ENCODE results near the gene ZBTB20.
"Not testable (repeated sequence)": the region's sequence is repeated elsewhere in the genome, so short reads cannot be mapped to it uniquely, and the experiment has no call there.

ZBTB20 gene

DNA sequence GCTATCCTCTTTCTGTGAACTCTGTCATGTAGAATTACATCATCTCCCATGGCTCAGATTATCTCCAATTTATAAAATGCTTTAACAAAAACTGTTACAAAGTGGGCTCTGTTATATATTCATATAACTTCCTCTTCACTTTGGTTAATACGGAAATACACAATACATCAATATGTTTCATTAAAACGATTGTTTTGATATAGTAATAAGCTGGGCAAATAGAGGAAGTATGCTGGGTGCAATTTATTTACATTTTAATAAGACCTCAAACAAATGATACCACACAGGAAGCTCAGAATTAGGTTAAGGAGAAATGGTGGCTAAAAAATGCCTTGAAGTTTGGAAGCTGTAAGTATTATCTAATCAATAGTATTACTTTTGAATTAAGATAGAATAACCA lies 331.0 kb downstream of the ZBTB20 start:
- no peak for DNase-seq

DNA sequence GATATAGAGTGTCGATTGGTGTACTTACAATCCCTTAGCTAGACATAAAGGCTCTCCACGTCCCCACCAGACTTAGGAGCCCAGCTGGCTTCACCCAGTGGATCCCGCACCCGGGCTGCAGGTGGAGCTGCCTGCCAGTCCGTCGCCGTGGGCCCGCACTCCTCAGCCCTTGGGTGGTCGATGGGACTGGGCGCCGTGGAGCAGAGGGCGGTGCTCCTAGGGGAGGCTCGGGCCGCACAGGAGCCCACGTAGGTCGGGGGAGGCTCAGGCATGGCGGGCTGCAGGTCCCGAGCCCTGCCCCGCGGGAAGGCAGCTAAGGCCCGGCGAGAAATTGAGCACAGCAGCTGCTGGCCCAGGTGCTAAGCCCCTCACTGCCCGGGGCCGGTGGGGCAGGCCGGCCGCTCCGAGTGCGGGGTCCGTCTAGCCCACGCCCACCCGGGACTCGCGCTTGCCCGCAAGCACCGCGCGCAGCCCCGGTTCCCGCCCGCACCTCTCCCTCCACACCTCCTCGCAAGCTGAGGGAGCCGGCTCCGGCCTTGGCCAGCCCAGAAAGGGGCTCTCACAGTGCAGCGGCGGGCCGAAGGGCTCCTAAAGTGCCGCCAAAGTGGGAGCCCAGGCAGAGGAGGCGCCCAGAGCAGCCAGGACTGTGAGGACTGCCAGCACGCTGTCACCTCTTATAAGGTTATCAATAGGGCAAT lies 334.4 kb downstream of the ZBTB20 start:
- not testable (repeated sequence) for DNase-seq

DNA sequence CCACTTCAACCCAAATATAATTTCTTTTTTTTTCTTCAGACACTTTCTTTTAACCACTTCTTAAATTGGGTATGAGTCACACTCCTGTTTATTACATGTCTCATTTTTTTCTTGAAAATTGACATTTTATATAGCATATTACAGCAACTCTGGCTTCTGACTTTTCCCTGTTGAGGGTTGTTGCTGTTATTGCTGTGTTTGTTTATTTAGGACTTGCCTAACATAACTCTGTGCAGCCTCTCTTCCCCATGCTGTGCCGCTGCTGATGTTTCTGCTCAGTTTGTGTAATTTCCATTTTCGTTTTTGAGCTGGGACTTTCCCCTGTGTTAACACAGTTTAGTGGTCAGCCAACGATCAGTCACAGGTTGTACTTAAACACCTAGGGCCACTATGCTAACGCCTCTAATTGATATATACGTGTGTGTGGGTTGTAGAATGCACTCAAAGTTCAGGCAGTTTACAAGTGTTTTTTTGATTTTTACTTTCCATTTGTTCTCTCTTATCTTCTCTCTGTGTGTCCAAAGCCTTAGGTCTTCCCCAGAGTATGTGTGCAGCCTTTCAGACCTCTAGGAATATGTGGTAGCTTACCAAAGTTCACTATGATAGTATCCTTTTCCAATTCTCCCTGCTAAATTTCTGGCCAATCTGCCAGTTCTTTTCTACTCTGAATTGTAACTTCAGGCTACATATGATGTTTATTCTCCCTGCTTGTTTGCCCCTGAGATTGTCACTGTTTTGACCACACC lies 337.2 kb downstream of the ZBTB20 start:
- DNase-seq: no peak

DNA sequence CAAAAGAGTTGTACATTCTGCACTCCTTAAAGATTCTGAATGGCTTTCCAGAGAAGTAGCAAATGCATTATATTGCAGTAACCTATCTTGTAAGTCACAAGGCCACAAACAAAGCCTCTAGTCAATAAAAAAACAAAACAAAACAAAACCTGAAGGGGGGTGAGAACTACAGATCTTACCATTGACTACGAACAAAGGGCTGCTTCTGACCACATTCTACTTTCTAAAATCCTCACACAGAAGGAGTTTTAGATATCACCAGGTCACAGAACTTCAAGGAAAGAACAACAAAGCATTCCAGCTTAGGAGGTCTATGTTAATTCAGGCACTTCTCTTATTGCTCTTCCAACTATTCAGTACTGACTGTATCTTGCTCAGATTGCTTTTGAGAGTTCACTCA lies 343.0 kb downstream of the ZBTB20 start:
- no peak for DNase-seq

DNA sequence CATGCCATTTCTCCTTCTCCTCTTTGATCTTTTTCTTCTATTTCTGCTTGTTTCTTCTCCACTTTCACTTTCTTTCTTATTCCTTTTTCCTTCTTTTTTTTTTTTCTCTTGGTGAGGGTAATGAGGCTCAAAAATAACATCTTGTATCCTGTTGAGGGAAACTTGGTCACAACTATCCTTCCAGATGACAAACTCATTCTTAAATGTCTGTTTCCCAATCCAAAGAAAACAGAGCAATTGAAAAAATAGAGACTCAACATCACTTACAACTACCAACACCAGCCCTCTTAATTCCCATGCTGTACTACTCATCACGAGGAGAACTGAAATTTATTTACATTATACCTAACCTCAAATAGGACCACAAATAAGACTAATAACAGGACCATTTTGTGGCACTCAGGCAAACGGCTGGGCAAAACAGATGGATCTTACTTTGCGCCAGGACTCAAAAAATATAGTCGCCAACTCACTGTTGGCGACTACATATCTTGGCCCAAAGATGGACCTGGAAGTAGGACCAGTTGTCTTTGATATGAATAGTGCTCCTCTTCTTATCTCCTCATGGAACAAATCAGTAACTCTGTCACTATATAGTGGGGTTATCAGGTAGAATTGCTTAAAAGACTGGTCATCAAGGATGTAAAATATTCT lies 343.9 kb downstream of the ZBTB20 start:
- DNase-seq: no peak

DNA sequence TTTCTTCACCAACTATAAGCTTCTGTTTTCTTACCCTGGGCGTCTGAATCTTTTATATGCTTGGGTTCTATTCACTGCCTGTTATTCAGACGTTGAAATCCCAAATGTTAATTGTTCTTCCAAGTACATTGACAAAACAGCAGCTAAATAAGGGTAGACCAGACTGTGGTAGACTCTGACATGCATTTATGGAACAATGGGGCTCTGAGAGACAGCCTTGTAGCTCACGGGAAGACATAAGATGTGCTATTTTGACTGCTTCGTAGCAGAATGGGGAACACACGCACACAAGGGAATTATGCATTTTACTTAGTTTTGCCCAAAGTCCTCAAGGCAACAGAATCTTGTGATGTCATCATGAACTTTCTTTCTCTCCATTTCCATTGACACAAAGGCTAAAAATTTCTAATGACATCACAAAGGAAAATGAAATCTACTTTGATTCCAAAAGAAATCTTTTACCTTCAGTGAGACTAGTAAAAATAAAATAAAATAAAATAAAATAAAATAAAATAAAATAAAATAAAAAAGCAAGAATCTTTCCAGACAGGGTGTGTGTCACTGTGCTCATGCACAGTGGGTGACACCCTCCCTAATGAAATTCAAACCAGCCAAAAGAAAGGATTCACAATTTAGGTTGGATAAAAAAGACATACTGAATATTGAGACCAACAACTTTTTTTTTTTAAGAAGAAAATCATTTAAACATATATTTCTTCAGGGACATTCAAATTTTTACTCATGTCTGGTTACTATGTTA lies 346.6 kb downstream of the ZBTB20 start:
- DNase-seq: no peak

DNA sequence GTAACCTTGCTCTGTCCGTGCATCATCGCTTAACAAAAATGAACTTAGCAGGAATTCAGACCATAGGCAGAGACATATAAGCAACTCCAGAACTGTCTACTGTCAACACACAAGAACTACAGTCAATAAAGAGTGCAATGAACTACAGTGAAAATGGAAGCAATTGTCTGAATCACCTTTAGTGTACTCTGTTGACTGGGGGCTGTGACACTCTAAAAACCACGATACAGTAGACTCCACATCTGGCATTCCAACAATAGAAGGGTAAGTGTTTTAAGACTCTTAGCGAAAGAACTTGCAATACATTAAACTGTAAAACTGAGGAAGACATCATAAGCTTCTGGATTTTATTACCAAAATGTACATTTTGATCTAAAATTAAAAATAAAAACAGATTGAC lies 347.3 kb downstream of the ZBTB20 start:
- DNase-seq: no peak

DNA sequence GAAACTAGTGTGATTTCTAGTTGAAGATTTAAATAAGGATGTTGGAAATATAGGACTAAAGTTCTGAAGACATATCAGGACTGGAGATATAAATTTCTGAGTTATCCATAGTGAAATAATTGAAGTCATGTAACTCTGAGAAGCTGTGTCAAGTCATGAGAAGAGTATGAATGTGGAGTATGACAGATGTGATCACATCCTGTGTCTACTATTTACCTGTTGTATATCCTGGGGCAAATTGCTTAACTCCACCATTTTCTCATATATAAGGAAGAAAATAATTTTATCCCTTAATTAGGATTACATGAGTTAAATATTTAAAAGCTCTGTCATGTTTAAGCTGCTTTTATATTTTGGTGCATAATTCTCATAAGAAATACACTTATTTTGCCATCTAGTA lies 350.3 kb downstream of the ZBTB20 start:
- no peak for DNase-seq

DNA sequence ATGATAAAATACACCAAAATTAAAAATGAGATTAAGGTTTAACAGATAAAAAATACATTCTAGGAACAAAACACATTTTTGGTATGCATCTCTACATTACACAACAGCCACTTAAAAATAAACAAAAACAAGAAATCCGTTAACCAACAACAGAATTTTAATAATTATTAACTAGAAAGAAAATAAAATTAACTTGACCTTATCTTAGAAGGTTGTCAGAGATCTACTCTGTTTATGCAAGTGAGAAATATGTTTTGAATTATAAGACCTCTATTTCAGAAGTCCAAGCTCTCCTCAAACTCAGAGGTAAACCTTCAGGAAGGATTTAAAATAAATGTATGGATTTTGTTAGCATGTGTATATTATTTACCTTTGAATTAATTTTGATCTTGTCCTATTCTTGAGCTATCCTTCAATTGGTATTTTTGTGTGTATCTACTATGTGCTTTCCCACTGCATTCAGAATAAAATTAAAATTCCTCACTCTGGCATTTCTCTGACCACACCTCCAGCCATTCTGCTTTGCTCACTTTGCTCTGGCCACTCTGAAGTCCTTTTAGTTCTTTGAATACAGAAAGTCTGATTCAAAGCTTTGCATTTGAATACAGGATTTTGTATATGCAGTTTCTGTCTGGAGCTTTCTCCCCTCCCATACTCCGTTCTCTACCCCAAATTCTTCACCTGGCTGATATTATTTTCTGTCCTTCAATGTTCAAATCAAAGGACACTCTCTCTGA lies 352.0 kb downstream of the ZBTB20 start:
- DNase-seq: no peak

DNA sequence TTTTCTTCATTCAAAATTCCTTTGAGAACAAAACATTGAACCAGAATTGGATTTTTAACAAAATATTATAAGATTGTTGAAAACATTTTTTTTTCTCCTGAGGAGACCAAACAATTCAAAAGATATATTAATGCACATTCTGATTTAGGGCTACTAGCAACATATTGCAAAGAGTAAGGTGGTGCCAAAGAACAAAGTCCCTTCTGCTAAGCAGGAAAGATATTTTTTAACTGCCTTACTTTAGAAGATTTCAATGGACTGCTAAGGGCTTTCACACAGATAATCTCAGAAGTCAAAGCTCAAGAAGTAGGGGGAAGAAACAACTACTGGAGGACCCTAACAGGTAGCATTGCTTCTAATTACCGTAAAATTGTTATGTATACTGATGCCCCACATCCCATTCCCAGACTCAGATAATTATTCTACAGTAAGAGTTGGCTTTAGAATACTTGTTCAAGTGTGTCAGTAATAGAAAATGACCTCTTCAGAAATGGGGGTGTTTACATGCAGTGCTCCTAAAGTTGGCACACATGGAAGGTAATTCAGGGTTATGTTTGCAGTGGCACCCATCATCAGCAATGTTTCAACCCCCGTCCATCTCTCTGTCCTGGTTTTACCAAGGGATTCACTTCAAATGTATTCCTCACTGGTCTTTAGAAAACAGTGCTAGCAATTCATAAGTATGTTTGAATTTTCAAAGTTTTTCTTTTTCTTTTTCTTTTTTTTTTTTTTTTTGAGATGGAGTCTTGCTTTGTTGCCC lies 354.7 kb downstream of the ZBTB20 start:
- no peak for DNase-seq

DNA sequence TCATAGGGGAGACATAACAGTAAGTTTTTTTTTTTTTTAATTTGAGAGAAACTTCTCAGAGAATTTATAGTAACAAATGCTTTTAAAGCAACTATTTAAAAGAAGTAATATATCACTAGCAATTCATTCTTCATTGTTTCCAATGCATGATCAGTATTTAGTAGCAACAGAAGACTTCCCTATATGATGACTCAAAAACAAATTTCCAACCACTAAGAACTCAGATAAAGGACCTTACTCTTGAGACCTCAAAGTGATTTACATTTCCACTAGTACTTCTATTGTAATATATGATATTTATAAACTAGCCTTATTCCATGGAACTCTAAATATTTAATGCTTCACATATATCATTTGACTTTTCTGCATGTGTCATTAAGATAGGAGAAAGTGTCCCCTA lies 356.3 kb downstream of the ZBTB20 start:
- DNase-seq: no peak

DNA sequence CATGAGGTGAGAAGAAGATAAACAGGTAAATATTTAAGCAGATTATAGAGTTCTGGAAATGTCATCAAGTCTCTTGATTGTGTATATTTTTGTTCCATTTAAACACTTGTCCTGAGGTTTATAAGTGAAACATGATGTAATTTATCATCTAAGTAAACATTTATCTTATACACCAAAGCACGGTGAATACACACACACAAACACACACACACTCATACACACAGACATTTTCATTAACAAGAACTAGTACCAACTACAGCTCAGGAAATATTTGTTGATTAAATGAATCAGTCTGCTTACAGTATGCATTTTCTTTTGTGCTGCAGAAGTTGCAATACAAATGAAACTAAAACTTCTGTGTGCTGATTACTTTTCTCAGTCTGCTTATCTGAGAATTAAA lies 357.3 kb downstream of the ZBTB20 start:
- no peak for DNase-seq

DNA sequence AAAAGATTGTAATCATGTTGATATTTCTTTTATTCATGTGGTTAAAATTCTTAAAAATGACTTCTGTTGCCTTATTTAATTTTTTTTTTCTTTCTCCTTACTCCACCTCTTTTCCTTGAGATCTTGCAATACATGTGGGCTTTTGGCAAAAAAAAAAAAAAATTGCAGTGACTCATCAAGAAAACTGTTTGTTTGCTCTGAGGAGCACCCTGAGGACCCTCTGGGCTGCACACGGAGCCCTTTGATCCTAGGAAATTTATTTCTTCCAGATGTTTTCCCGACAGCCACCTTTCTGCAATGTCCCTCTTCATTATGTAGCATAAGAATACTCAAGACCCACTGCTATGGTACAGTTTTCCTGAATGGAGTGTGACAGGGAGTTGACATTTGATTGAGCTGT lies 371.7 kb downstream of the ZBTB20 start:
- DNase-seq: no peak

DNA sequence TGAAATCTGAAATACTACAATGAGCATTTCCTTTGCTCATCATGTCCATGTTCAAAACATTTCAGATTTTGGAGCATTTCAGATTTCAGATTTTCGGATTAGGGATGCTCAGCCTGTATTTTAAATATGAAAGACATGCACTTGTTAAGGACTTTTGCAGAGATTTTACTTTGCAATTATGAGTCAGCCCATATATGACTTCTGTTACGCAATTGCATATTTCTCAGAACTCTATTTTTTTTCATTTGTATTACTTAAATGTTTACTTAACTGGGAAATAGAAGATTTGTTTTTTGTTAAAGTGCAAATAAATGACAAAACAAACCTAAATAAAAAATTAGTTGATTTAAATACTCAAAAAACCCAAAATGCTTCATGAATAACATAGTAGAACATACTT lies 376.2 kb downstream of the ZBTB20 start:
- no peak for DNase-seq

DNA sequence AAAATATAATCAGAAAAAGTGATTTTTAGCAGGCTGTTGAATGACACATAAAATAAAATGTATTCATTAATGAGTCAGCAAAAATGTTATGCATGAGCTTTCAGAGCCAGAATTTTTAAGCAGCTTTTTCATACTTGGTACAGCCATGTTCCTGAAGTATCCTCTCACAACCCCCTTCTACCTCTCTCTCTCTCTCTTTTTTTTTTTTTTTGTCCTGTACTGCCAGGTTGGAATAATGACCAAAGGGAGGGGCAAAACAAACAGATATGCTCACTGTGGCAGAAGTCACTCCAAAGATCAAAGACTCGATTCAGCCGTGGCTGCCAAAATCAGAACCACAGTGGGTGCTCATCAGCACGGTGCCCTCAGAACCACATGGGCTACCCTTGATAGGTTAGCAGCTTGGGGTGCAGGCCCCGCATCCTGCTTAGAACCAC lies 383.0 kb downstream of the ZBTB20 start:
- no peak for DNase-seq

DNA sequence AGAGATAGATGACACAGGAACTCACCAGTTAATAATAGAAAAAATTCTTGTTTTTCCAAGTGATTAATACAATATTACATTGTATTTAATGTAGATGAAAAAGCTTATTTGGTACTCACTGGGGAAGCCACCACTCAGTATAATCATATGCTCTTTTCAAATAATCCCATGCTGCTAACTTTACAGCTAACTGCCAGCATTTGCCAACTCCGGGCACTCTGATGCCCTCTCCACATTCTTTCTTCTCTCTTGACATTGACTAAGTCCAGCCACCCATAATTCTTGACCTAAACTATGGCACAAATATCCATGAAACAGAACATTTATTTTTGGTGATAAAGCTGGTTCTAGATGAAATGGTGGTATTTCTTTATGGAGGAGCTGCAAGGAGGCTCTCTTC lies 384.9 kb downstream of the ZBTB20 start:
- no peak for DNase-seq

DNA sequence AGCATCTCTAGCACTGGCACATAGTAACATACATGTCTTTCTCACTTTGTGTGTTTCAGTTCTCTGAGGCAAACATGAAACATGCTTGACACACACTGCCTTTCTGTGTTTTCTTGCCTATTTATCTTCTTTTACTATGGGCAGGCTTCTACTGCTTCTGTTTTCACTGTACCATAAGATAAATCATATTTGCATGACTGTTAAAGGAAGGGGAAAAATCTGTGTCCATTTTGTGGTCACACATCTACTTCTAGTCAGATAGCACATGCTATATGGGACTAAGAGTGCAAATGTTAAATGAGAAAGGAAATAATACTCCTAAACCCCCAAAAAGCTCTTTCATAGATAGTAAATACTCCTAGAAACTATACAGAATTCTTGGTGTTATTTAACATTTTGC lies 386.4 kb downstream of the ZBTB20 start:
- DNase-seq: no peak

DNA sequence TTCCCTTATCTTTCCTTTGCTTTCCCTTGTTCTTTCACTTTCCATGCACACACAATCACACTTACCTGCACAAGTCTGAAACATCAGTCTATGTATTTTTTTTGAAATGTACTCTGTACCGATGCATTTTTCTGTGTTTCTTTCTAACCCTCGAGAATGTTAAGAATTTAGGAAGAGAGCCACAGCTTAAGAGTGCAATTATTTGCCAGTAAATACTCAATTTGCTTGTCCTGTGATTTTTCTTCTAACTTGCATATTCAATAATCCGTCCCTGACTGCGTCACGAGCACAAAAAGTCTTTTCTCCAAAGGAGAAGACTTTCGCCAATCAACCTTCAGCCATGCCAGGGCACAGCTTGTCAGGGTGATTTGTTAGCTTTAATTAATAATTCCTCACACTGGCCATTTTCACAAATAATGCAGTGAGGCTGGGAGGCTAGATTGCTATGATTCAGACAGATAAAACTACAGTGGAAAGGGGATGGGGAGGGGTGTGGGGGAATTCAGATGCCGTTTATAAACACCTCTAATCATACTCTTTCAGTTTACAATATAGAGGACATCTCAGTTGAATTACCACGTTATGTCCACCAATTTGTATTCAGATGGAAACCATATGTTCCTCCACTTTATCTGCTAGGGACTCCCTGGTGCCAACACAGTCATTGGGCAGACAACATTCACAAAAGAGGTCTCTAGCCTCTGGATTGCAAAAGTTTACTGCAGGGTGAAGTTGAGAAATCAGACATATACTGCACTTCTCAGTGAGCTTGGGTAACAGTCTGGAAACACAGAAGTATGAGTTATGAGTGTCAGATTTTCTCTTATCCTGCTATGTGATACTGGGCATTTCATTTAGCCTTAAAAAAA lies 388.0 kb downstream of the ZBTB20 start:
- peak; percentile 29 for DNase-seq

DNA sequence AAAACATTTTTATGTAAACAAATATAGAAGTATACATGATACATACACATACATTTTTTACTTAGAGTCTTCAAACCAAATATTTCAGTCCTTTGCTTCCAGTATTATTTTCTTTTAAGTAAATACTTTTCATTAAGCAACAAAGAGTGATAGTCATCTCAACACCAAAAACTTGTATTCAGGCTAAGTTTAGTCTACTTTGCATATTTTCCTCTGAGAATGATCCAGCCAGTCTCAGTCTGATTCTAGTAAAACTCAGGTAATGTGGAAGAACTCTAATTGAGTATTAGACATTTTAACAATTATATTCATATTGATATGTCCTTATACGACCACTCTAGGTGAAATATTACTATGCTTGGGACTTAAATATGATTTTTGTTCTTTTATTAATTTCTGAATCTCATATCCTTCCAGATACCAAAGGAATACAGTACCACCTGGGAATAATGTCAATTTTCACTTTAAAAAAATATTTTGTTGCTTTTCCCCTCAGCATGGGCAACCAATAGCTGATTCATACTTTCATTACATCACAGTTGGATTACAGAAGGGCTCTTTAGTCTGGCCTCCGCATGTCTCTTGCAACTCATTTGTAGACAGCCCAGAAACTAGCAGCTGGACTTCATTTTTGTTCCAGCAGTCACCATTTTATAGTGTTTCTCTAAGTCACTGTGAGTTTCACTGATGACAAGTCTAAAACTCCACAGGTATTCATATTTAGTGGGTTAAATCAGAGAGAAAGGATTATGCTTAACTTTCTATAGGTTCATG lies 390.4 kb downstream of the ZBTB20 start:
- DNase-seq: no peak

DNA sequence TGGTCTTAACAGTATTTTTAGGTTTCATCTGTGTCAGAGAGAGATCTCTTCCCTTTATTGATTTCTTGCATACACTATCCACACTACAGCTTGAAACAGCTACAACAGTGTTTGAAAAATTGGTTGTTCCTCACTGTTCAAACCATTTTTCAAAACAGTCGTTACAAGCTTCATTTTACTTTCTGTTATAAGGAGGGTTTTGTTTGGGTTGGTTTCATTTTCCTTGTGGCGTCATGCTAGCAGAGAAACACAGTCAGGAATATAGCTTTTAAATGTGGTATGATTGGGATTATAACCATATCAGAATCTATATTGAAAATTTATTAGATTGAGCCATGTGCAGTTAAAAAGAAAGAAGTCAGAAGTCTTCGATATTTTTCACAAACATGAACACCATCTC lies 400.6 kb downstream of the ZBTB20 start:
- DNase-seq: no peak

All from GF-D8 (cell line).